Astrocyte of the cerebellum (primary cell): Measurements from ENCODE around the gene PLXNA1.

Experiments
- DNase-seq: peaks from one replicate; pipeline ENCODE4 v3.0.0-alpha.2; 2011; ENCODE audit warnings: low read depth
- H3K4me3 ChIP-seq: 2 replicates; pipeline ENCODE4 v1.5.1; 2011; ENCODE audit warnings: mild to moderate bottlenecking, low read depth, low read length, moderate library complexity
- in situ Hi-C: cut with HindIII; loops from 2 replicates; pipeline ENCODE4 v1.10.0; 2017; ENCODE audit warnings: low sequenced_read_pairs
- TF ChIP-seq, protein P1 (sequence below): IDR thresholded peaks from 2 replicates; pipeline ENCODE4 v1.5.1; 2012; ENCODE audit warnings: low read length, low read depth, moderate library complexity, mild to moderate bottlenecking; ENCODE audit errors: missing control alignments

Gene PLXNA1

DNA sequence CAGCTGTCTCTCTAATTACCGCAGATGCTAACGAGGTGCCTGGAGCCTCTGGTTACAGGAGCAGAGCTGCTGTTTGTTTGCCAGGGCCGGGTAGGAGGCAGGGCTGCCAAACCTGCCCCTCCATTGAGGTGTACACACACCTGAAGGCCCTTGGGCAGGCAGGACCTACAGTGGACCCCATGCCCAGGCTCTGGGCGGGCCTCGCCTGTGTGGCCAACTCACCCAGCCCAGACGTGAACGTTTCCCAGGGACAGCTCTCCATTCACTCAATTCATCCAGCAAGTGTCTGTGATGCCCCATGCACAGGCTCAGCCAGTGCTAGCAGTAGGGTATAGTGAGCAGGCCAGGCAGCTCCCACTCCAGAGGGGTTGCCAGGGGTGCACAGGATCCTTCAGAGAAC lies 43.7 kb downstream of the PLXNA1 start:
- TF ChIP-seq, protein P1, sequence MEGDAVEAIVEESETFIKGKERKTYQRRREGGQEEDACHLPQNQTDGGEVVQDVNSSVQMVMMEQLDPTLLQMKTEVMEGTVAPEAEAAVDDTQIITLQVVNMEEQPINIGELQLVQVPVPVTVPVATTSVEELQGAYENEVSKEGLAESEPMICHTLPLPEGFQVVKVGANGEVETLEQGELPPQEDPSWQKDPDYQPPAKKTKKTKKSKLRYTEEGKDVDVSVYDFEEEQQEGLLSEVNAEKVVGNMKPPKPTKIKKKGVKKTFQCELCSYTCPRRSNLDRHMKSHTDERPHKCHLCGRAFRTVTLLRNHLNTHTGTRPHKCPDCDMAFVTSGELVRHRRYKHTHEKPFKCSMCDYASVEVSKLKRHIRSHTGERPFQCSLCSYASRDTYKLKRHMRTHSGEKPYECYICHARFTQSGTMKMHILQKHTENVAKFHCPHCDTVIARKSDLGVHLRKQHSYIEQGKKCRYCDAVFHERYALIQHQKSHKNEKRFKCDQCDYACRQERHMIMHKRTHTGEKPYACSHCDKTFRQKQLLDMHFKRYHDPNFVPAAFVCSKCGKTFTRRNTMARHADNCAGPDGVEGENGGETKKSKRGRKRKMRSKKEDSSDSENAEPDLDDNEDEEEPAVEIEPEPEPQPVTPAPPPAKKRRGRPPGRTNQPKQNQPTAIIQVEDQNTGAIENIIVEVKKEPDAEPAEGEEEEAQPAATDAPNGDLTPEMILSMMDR, result no peak
- in situ Hi-C loops, result no loop called here
- DNase-seq, result no peak
- H3K4me3 ChIP-seq, result no peak overlapping the region

- in situ Hi-C loops, result no loop called here
- no peak for DNase-seq
- TF ChIP-seq, protein P1, result no peak
- H3K4me3 ChIP-seq, result no peak overlapping the region
These were observed 44.3 kb downstream of the PLXNA1 start for GRCh38 chr3:127027061-127027735.

DNA sequence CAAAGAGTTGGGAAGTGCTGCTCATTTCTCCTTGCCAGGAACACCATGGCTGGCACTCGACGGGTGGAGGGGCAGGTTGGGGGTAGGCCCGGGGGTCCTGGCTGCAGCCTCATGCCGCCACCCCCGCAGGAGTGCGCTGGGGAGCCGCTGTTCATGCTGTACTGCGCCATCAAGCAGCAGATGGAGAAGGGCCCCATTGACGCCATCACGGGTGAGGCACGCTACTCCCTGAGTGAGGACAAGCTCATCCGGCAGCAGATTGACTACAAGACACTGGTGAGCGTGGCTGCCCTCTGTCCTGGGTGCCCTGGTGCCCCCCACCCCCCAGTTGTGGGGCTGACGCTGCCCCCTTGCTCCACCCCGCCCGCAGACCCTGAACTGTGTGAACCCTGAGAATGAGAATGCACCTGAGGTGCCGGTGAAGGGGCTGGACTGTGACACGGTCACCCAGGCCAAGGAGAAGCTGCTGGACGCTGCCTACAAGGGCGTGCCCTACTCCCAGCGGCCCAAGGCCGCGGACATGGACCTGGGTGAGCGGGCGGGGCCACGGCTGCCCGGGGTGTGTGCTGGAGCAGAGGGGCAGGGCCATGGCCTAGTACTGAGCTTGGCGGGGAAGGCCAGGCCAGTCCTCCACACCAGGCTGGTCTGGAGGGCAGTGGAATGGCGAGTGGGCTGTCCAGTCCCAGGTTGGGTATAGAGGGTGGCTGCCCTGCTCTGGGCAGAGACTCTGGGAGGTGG lies 45.1 kb downstream of the PLXNA1 start:
- TF ChIP-seq, protein P1, result no peak
- in situ Hi-C loops, result no loop called here
- DNase-seq, result no peak

GRCh38 chr3:127028781-127029657 lies 46.1 kb downstream of the PLXNA1 start:
- no peak overlapping the region for H3K4me3 ChIP-seq
- DNase-seq, result no peak
- in situ Hi-C loops, result no loop called here
- TF ChIP-seq, protein P1, result no peak

More for the DNA sequence above, 45.1 kb downstream of the PLXNA1 start:
- H3K4me3 ChIP-seq, result no peak overlapping the region

DNA sequence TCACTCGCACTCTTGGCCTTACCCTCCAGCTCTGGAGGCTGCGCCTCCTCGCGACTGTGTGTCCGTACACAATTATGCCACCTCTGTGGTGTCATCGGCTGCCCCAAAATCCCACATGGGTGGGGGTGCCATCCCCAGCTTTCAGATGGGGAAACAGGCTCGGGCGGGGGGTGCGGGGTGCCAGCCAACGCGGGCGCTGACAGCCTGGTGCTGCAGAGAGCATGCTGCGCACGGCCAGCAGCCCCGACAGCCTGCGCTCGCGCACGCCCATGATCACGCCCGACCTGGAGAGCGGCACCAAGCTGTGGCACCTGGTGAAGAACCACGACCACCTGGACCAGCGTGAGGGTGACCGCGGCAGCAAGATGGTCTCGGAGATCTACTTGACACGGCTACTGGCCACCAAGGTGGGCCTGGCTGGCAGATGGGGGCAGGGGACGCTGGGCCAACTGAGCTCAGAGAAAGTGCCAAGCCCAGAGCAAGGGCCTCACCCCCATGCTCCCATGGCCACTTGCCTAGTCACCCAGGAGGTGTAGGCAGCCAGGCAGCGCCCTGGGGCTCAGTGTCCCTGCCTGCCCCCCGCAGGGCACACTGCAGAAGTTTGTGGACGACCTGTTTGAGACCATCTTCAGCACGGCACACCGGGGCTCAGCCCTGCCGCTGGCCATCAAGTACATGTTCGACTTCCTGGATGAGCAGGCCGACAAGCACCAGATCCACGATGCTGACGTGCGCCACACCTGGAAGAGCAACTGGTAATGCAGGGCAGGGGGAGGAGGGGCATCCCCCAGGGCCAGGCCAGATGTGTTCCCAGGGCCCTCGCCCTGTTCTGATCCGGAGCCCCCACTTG lies 47.0 kb downstream of the PLXNA1 start:
- TF ChIP-seq, protein P1, result no peak
- in situ Hi-C loops, result no loop called here
- no peak for DNase-seq
- H3K4me3 ChIP-seq, result no peak overlapping the region
